Lung (tissue), 12 donors: ENCODE results near the gene DENND1A. TPM values are rescaled to one million over a fixed set of nuclear protein-coding genes. Genes with fewer than 3 reads are reported as not detected.

Experiments
- ATAC-seq: fragments of 200-7000 bp; cut with Tn5 transposase; one replicate; pipeline ENCODE4 v1.9.1; 2020; ENCODE audit warnings: moderate number of reproducible peaks; ENCODE audit not compliant: insufficient read depth, low FRiP score
- DNase-seq, 3 donors: peaks; one replicate each; pipeline ENCODE4 v3.0.0-alpha.2; 2013 to 2017
- H3K27ac ChIP-seq, 2 donors: one replicate each; pipeline ENCODE4 v1.5.1; 2013; ENCODE audit warnings: mild to moderate bottlenecking in 2 of 2, moderate library complexity in 2 of 2, control low read depth in 1 of 2, inconsistent platforms in 1 of 2, low read depth in 1 of 2, low read length in 1 of 2
- H3K27me3 ChIP-seq, 3 donors: one replicate each; pipeline ENCODE4 v1.5.1; 2013; ENCODE audit warnings: low read length in 2 of 3; ENCODE audit not compliant: control insufficient read depth in 3 of 3, insufficient read depth in 3 of 3
- H3K36me3 ChIP-seq, 4 donors: one replicate each; pipeline ENCODE4 v1.5.1; 2013; ENCODE audit warnings: low read length in 4 of 4, mild to moderate bottlenecking in 1 of 4, moderate library complexity in 1 of 4; ENCODE audit not compliant: control insufficient read depth in 4 of 4, insufficient read depth in 4 of 4
- H3K4me1 ChIP-seq, 5 donors: one replicate each; pipeline ENCODE4 v1.5.1; 2013; ENCODE audit warnings: low read length in 5 of 5, mild to moderate bottlenecking in 2 of 5, moderate library complexity in 1 of 5; ENCODE audit not compliant: control insufficient read depth in 5 of 5, insufficient read depth in 5 of 5
- H3K4me3 ChIP-seq: one replicate; pipeline ENCODE4 v1.5.1; 2013; ENCODE audit warnings: mild to moderate bottlenecking, control low read depth, moderate library complexity
- H3K9ac ChIP-seq, 2 donors: one replicate each; pipeline ENCODE4 v1.5.1; 2013; ENCODE audit warnings: low read length in 2 of 2, control low read depth in 1 of 2; ENCODE audit not compliant: insufficient read depth in 1 of 2
- H3K9me3 ChIP-seq, 4 donors: one replicate each; pipeline ENCODE4 v1.5.1; 2013; ENCODE audit warnings: low read length in 3 of 4, mild to moderate bottlenecking in 1 of 4, moderate library complexity in 1 of 4; ENCODE audit not compliant: control insufficient read depth in 4 of 4, insufficient read depth in 3 of 4
- WGBS, 2 donors: extraction: QIAGEN DNeasy Blood & Tissue Kit; methylation state at CpG; one replicate each; pipeline ENCODE4 v1.1.7; 2013; 5-methylcytosine and 5-hydroxymethylcytosine counted together
- polyA plus RNA-seq, 2 donors: library from polyadenylated mRNA; stranded (reverse); fragments of 200-250 nt; gene quantifications; one replicate each; pipeline ENCODE4 v1.2.1, GENCODE V29; 2013
- total RNA-seq, 2 donors: library from RNA; depleted of rRNA in 1 of 2; stranded (reverse); fragments of >200 nt in 1 of 2; gene quantifications; one replicate each; pipeline ENCODE4 v1.2.1, GENCODE V29; 2014 to 2021
- TF ChIP-seq, protein P1 (sequence below): IDR thresholded peaks from 2 replicates; pipeline ENCODE4 v1.5.1; 2012; ENCODE audit warnings: mild to moderate bottlenecking; ENCODE audit errors: control extremely low read depth, extremely low read depth
- donor health status: control.
- donor health status: control.
- donor health status: Bipolar disorder and iron deficiency.
- donor health status: healthy.
- donor health status: DM: yes; HTN: yes; CAD: no.

DENND1A gene
- total and polyA plus RNA-seq, 4 donors = 5.7 to 29.8 (median 14.5) TPM

DNA sequence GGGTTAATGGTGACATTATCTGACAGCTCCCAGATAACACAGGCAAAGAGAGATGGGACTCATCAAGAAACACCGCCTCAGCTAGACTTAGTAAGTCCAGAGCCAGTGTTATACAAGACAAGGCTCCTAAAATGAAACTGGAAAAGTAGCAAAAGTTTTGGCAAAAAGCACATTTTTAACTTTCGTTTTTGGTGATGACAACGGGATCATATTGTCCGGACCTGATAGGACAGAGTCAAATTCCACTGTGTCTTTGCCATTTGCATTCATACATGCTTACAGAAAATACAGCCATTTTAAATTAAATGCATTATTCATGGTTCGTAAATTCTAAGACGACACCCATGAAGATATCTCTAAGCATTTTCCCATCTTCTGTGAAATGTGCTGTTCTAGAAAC lies 421.9 kb downstream of the DENND1A start:
- Histone ChIP-seq H3K27me3 (no peaks in the 10 kb centered on the region), H3K9me3 (no peaks in the 10 kb centered on the region), H3K4me3 (no peak overlapping the region), H3K36me3 (peaks cover 0 to 1% (median 0%) of the 10 kb centered on the region in 4 donors), H3K4me1 (peaks cover 0 to 21% (median 3%) of the 10 kb centered on the region in 5 donors), H3K27ac (no peak overlapping the region), H3K9ac (peak overlapping the region; percentile 25 to 57)
- WGBS, 2 donors = 77 to 88% methylated on average over 6 of the region's 6 CpGs
- TF ChIP-seq, protein P1, sequence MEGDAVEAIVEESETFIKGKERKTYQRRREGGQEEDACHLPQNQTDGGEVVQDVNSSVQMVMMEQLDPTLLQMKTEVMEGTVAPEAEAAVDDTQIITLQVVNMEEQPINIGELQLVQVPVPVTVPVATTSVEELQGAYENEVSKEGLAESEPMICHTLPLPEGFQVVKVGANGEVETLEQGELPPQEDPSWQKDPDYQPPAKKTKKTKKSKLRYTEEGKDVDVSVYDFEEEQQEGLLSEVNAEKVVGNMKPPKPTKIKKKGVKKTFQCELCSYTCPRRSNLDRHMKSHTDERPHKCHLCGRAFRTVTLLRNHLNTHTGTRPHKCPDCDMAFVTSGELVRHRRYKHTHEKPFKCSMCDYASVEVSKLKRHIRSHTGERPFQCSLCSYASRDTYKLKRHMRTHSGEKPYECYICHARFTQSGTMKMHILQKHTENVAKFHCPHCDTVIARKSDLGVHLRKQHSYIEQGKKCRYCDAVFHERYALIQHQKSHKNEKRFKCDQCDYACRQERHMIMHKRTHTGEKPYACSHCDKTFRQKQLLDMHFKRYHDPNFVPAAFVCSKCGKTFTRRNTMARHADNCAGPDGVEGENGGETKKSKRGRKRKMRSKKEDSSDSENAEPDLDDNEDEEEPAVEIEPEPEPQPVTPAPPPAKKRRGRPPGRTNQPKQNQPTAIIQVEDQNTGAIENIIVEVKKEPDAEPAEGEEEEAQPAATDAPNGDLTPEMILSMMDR = no peak
- DNase-seq (peak; percentile 21 to 80 (median 75)), ATAC-seq (no peak)

GRCh38 chr9:123505496-123505895 lies 424.4 kb downstream of the DENND1A start:
- Histone ChIP-seq H3K4me3 (no peak overlapping the region), H3K9ac (no peak overlapping the region), H3K4me1 (peaks cover 0 to 21% (median 2%) of the 10 kb centered on the region in 5 donors), H3K27me3 (no peaks in the 10 kb centered on the region), H3K27ac (no peak overlapping the region), H3K36me3 (peaks cover 0 to 1% (median 0%) of the 10 kb centered on the region in 4 donors), H3K9me3 (no peaks in the 10 kb centered on the region)
- DNase-seq = peak in 2 of 3 donors; percentile 51 to 74
- 78 to 90% methylated on average over 7 of the region's 7 CpGs for WGBS, 2 donors
- ATAC-seq = no peak
- TF ChIP-seq, protein P1 = no peak

DNA sequence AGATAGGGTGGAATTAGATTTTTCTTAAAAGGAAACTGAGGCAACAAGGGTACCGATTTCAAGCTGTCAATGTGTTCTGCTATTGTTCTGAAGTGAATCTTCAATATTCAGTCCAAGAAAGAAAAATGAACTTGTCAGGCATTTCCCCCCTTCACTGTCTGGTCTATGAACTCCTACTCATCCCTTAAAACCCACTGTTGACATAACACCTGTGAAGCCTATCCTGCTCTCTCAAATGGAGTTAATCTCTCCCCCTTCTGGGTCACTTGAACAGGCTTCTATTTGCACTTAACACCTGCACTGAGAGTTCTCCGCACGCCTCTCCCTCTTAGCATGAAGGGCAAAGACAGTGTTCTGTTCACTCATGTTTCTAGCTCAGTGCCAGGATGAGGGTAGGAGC lies 429.6 kb downstream of the DENND1A start:
- DNase-seq = no peak
- WGBS, 2 donors = 71 to 78% methylated on average over 3 of the region's 3 CpGs

More for the DNA sequence above, 429.6 kb downstream of the DENND1A start:
- Histone ChIP-seq H3K27ac (no peak overlapping the region), H3K9me3 (no peaks in the 10 kb centered on the region), H3K9ac (no peak overlapping the region), H3K36me3 (no peaks in the 10 kb centered on the region), H3K4me3 (no peak overlapping the region), H3K4me1 (peaks cover 0 to 2% (median 0%) of the 10 kb centered on the region in 5 donors), H3K27me3 (no peaks in the 10 kb centered on the region)
- no peak for ATAC-seq
- TF ChIP-seq, protein P1 = no peak
